Activated CD8-positive, alpha-beta memory T cell treated with anti-CD3 and anti-CD28 coated beads, Interleukin-2, amount 50 U/mL, for 4 hours (primary cell): ENCODE data around the gene C10orf62.

Source experiments
- DNase-seq: peaks from one replicate; pipeline ENCODE4 v3.0.0-alpha.2; 2020

The C10orf62 gene

GRCh38 chr10:97587183-97587582, 2.3 kb upstream of the C10orf62 start:
- no peak for DNase-seq

DNA sequence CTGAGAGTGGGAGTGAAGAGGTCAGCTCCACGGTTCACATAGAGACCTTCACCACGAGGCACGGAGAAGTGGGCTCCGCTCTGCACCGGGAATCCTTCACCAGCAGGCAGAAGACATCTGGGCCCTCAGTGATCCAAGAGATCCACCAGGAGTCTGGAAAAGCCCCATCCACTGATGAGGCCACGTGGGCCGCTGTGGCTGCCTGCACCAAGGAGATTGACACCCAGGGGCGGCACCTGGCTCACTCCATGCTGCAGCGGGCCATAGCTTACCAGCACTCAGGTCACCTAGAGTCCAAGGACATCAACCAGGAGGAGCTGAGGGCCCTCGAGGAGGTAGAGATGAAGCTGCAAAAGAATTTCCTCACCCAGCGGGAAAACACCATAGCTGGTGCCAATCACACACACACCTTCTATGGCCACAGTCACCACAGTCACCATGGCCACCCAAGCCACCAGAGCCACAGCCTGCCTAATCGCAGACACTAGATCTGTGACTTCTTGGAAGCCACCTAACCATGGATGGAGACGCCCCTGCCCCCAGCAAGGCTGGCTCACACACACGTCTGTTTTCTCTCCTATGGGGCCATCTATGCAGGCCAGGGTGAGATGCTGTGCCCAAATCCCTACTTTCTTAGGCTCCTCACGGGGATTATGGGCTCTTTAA, 694 bp downstream of the C10orf62 start:
- DNase-seq, result no peak

GRCh38 chr10:97590748-97591495, 1.4 kb downstream of the C10orf62 start:
- no peak for DNase-seq

DNA sequence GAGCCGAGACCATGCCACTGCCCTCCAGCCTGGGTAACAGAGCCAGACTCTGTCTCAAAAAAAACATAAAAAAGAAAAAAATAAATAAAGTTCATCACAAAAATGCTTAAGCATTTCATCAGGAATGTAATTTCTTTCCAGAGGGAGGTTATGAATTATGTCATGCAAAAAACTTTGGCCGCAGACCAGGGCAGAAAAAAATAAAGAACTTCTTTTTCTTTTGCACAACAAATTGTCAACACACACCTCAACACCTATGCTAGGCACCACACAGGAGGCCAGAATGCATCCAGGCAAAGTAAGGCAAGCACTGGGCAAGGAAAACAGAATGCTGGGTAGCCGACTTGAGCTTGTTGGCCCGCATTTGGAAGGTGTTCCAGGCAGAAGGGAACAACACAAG, 3.9 kb downstream of the C10orf62 start:
- no peak for DNase-seq

- no peak for DNase-seq
Measured at GRCh38 chr10:97596101-97597082, 6.9 kb downstream of the C10orf62 start.

DNA sequence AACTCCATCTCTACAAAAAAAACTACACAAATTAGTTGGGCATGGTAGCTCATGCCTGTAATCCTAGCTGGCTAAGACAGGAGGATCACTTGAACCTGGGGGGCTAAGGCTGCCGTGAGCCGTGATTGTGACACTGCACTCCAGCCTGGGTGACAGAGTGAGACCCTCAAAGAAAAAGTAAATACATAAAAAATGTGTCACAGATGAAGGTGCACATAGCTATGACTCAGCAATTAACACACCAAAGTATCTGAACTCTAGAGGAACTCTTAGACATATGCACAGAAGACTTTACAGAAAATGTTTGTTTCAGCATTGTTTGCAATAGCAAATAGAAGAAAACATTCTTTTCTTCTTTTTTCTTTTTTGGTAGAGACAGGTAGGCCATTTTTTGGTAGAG, 8.3 kb downstream of the C10orf62 start:
- no peak for DNase-seq

GRCh38 chr10:97598407-97599271, 9.1 kb downstream of the C10orf62 start:
- DNase-seq, result no peak

GRCh38 chr10:97599272-97599619, 9.7 kb downstream of the C10orf62 start:
- DNase-seq, result no peak

GRCh38 chr10:97600616-97601015, 11.1 kb downstream of the C10orf62 start:
- no peak for DNase-seq

- no peak for DNase-seq
Measured at GRCh38 chr10:97601268-97602215, 12.0 kb downstream of the C10orf62 start.

GRCh38 chr10:97607095-97607636, 17.6 kb downstream of the C10orf62 start:
- DNase-seq, result no peak

DNA sequence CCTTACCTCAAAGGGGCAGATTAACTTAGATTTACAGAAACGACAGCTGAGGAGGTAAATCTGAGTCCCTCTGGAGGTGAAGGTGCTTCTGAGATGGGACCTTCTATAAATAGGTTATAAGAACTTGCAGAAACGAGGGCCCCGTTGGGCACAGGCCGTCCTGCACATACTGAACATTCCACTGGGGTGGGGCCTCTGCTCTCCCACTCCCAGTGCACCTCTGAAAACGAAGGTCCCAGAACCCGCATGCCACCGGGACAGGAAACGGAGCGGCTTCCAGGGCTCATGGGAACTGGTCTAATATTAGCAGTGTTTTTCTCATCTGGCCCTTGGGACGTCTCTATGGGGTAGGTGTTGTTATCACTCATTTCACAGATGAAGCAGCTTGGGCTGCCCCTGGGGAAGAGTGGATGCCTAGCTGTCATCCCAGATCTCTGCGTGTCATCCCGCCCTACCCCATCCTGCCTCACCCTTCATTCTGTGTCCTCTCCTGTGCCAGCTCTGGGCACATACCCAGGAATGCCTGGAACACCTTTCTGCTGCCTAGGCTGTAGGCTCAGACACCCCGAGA, 19.6 kb downstream of the C10orf62 start:
- DNase-seq, result no peak

DNA sequence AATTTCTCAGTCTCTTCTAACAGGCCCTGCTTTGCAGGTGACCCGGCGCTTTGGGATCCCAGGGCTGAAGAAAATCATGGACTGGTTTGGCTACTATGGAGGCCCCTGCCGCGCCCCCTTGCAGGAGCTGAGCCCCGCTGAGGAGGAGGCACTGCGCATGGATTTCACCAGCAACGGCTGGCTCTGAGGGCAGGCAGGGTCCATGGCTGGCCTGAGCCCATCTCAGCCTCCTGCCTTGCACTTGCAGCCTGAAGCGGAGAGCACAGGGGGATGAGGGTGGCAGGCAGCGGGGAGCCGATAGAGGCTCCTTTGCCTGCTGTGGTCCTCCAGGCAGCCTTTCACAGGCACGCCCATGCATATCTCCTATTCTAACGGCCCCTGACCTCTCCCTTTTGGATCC, 22.0 kb downstream of the C10orf62 start:
- DNase-seq, result no peak

GRCh38 chr10:97612386-97612785, 22.9 kb downstream of the C10orf62 start:
- no peak for DNase-seq

DNA sequence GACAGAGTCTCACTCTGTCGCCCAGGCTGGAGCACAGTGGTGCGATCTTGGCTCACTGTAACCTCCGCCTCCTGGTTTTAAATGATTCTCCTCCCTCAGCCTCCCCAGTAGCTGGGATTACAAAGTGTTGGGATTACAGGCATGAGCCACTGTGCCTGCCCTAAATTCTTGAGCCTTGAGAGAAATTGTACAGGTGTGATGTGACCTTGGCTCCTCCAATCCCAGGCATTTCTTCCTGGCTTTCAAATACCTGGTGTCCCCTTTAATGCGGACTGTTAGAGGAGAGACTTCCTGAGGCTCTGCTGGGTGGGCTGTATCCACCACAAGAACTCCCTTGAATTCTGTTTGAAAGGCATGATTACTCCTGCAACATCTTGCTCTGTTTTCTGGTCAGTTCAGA, 28.8 kb downstream of the C10orf62 start:
- no peak for DNase-seq

- no peak for DNase-seq
Measured at GRCh38 chr10:97618733-97619132, 29.2 kb downstream of the C10orf62 start.

DNA sequence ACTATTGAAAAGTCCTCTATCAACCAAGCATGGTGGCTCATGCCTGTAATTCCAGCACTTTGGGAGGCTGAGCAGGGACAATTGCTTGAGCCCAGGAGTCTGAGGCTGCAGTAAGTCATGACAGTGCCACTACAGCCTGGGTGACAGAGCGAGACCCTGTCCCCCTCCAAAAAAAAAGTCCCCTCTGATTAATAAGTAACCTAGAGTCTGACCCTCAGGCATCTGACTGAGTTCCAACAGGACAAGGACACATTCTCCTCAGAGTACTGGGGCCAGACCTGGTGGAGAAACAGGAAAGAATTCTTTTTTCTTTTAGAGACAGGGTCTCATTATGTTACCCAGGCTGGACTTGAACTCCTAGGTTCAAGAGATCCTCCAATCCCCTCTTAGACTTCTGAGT, 33.8 kb downstream of the C10orf62 start:
- no peak for DNase-seq

- DNase-seq, result no peak
Measured at GRCh38 chr10:97627731-97628130, 38.2 kb downstream of the C10orf62 start.

DNA sequence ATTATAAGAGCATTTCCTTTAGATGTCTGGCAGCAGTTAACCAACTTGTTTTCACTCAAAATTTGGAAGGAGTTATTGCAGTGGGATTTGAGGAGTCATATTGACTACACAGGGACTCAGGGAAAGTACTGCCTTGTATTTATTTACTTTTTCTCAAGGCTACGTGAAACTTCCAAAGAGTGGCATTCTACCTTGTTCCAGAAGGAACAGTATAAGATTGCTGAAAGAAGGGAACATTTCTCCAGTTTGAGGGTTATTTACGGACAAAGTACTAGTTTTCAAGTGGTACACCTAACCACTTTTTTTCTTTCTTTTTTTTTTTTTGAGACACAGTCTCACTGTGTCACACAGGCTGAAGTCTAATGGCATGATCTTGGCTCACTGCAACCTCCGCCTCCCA, 38.7 kb downstream of the C10orf62 start:
- DNase-seq, result no peak

DNA sequence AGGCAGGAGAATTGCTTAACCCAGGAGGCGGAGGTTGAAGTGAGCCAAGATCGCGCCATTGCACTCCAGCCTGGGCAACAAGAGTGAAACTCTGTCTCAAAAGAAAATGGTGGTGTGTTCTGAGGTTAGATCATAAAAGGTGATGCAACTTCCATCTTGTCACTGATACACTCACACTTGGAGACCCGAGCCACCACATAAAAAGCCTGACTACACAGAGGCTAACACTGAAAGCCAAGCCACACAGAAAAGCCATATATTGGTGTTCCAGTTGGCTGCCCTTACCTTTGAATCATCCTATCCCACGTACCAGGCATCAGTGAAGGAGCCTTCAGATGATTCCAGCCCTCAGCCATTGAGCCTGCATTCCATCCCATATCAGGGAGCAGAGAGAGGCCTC, 39.8 kb downstream of the C10orf62 start:
- no peak for DNase-seq

- no peak for DNase-seq
Measured at GRCh38 chr10:97631098-97631497, 41.6 kb downstream of the C10orf62 start.
